SKM-1 (cell line): Measurements from ENCODE around the gene FER1L5.

ENCODE experiments used
- DNase-seq: peaks from one replicate; lab custom pipeline; 2025; ENCODE audit not compliant: unreplicated experiment; lab: John Stamatoyannopoulos, UW

The FER1L5 gene

DNA sequence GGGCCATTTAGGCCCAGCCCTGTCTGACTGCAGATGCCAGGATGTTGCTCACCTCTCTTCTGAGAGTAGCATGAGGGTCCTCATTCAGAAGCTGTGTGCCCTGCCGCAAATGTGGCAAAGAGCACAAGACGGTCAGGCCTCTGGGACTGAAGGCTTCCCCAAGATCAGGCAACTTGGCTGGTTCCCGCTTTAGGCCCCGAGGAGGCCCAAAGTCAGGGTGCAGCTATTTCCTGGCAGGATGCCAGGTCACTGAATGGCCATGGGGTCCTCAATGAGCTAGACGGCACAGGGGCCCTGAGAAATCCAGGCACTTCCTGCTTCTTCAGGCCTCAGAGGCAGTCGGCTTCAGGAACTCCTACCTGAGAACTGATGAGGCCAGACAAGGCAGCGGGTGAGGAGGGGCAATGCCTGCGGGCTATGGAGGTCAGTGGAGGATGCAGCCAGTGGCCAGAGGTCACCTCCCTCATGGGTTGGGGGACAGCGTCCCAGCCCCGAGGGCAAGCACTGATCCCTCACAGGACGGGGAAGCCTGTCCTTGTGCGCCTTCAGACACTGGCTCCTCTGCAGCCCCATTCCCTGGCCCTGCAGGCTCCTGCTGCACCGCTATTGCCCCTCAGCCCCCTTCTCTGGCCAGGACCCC, 52.4 kb downstream of the FER1L5 start:
- no peak for DNase-seq

DNA sequence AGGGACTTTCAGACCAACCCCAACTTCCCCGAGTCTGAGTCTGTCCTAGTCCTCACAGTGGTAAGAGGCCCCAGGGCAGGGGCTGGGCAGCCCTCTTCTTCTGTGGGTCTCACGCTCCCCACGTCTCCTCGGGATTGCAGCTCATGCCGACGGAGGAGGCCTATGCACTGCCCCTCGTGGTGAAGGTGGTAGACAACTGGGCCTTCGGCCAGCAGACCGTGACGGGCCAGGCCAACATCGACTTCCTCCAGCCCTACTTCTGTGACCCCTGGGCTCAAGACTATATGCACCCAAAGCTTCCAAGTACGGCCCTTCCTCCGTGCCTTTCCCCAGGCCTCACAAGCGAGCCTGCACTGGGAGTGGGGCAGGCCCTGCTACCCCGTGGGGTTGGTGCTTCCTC, 53.0 kb downstream of the FER1L5 start:
- DNase-seq = no peak

DNA sequence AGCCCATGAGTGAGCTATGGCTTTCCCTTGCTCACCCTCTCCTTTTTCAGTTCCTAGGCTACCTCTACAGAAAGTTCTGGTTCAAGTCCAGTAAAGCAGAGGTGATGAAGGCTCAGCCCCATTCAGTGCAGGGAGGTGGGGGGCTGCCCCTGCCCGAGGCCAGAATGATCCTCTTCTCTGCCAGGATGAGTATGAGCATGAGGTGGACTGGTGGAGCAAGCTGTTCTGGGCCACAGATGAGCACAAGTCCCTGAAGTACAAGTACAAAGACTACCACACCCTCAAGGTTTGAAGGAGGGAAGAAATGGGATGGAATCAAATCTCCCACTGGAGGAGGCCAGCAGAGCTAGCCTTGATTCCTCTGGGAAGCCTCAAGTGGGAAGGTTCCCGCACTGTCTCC, 54.9 kb downstream of the FER1L5 start:
- no peak for DNase-seq

DNA sequence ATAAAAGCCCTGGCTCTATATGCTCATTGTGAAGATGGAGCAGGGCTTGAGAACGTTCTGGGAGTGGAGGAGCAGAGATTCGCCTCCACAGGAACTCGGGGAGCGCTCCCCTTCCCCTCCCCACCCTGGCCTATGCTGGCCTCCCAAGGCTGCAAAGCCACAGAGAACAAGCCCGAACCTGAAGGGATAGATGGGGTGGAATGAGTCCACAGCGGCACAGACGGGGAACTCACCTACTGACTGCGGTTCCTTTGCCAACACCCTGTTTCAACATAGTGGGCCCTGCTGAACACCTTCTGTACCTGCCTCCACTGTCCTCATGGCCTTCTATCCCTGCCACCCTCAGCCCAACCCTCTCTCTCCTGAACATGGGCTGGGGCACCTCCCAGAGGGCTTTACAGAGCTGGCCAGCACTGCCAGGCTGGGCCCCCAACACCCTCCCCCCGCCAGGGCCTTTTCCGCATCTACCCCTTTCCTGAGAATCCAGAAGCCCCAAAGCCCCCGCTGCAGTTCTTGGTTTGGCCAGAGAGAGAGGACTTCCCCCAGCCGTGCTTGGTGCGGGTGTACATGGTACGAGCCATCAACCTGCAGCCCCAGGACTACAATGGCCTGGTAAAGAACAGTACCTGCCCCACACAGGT, 55.8 kb downstream of the FER1L5 start:
- DNase-seq = no peak

DNA sequence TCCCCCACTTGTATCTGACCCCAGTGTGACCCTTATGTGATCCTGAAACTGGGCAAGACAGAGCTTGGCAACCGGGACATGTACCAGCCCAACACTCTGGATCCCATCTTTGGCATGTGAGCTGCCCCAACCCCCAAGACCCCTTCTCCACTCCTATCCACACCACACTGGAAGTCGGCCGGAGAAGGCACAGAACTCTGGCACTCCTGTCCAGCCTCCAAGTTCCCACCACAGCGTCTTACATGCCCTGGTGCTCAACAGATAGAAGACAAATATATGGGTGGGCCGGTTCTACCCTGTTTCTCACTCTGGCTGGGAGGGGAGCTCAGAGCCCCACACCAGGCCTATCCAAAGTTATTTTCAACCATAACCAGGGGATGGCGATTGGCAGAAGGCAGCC, 56.5 kb downstream of the FER1L5 start:
- no peak for DNase-seq

DNA sequence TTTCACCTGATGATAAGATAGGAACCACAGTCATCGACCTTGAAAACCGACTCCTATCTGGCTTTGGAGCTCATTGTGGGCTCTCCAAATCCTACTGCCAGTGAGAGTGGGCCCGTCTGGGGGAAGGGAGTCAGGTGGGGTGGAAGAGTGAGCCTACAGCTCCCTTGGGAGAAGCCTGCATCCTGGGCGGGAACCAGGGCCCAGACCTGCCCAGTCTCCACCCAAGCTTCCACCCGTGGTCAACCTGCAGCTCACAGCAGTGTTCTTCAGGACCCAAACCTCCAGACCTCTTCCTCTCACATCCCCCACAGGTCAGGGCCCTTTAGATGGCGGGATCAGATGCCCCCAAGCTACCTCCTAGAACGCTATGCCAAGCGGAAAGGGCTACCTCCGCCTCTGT, 57.1 kb downstream of the FER1L5 start:
- DNase-seq = no peak

DNA sequence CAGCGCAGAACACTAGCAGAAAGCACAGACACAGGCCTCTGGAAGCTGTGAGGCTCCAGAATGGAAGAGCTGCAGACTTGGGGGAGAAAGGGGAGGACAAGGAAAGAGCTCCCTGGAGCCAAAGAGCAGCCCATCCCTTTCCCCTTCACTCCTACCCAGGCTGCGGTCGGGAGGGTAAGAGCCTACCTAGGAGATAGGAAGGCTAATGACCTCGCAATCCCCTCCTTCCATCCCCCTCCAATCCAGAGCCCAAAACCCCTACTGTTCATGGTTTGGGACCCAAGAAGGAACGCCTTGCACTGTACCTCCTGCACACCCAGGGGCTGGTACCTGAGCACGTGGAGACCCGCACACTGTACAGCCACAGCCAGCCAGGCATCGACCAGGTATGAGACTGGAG, 57.5 kb downstream of the FER1L5 start:
- DNase-seq = no peak

DNA sequence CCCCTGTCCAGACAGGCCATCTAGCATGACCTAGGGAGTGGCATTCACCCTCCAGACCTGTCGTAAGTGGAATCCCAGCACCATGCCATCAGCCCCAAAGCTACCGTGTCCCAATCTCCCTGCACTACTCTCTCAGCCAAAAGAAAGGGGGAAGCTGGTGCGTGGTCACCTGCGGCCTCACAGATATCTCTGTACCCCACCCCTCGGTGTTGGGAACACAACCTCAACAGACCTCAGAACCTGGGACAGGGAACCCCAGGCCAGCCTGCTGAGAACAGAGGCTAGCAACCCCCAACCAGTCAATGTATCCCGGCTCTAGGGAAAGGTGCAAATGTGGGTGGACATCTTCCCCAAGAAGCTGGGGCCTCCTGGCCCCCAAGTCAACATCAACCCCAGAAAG, 59.1 kb downstream of the FER1L5 start:
- DNase-seq = no peak

DNA sequence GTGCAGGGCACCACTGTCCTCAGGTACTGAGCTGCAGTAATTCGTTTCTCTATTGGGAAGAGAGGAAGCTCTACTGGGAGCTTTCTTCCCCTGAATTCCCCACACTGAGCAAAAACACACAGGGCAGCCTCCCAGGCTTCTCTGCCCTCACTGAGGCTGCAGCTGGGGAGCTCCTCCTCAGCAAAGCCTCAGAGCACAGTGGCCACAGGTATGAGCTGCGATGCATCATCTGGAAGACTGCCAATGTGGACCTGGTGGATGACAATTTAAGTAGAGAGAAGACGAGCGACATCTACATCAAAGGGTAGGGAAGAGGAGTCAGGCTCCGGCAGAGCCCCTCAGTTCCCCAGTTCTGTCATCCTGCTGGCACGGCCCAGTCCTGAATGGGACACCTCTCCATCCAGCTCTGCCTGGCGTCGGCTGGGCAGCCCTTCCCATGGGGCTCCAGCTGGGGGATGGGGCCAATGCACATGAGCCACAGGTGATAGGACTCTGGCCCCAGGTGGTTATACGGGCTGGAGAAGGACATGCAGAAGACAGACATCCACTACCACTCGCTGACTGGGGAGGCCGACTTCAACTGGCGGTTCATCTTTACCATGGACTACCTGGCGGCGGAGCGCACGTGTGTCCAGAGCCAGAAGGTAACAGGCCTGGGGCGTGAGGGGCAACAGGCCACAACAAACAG, 59.7 kb downstream of the FER1L5 start:
- DNase-seq = no peak

DNA sequence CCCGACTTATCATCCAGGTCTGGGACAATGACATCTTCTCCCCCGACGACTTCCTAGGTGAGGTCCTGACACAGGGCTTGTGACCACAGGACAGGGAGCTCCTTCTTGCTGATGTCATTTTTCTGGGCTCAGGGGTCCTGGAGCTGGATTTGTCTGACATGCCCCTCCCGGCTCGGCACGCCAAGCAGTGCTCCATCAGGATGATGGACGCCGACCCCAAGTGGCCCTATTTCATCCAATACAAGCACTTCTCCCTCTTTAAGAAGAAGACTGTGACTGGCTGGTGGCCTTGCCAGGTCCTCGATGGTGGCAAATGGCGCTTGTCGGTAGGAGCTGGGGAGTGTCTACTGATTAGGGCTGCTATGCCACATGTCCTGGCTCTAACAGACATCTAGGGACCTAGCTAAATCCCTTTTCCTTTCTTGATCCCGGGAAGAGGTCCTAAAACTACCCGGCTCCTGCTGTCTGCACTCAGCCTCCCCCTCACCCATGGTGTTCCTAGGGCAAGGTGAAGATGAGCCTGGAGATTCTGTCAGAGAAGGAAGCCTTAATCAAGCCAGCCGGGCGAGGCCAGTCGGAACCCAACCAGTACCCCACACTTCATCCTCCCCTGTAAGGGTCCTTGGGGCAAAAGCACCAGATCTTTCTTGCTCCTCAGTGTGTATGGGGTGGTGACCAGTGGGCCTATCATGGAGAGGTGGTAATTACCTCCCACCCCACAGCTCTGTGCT, 60.6 kb downstream of the FER1L5 start:
- DNase-seq = no peak

DNA sequence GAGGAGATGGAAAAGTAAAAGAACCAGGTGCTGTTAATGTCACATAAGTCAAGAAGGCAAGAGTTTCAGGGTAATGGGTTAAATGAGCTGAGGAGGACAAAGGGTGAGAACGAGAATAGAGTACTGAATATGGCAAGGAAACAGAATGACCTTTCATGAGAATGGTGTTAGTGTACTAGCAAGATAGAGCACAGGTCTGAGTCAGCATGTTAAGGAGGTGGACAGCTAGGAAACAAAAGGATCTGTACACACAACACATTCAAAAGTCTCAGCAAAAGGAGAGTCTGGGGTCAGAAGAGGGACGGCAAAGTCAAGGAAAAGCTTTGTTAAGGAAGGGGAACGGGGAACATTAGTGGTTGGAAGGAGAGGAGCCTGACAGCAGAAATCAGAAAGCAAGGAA, 68.4 kb downstream of the FER1L5 start:
- no peak for DNase-seq

DNA sequence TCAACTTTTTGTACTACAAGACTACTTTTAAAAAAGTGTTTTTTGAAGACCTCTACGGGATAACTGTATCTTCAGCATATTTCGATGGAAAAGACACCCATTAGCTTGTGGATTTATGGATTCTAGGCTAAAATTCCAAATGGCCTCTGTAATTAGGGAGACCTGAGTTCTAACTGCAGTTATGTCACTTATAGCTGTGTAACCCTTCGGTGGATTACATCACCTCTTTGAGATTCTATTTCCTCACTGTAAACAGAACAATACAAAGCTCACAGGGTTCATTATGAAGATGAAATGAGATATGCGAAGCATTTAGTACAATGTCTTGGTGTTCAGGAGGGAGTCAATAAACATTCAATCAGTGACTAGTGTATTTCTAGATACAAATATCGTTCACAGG, 73.1 kb downstream of the FER1L5 start:
- DNase-seq = no peak

DNA sequence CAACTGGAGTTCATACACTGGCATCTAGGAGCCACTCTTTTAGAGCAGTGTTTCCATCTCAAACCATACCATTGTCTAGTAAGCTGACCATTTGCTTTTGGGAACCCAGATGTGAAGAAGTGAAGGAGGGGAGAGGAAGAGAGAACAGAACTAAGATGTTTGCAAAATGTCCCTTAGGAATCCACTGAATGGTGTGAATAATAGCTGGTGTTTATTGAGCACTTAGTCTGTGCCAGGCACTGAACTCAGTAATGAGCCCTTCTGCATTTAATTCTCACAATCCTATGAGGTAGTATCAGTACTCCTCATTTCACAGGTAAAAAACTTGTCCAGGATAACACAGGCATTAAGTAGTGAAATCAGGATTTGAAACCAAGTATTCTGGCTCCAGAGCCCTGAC, 73.8 kb downstream of the FER1L5 start:
- DNase-seq = no peak

DNA sequence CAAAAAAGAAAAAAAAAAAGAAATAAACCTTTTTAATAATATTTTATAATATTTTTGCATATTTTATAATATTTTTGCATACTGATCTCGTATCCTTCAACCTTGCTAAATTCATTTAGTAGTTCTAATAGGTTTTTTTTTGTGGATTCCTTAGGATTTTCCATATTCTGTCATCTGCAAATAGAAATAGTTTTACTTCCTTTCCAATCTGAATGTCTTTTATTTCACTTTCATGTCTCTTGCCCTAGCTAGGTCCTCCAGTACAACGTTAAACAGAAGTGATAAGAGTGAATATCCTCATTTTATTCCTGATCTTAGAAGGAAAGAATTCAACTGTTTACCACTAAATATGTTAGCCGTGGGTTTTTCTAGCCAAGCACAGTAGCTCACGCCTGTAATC, 83.6 kb downstream of the FER1L5 start:
- no peak for DNase-seq

DNA sequence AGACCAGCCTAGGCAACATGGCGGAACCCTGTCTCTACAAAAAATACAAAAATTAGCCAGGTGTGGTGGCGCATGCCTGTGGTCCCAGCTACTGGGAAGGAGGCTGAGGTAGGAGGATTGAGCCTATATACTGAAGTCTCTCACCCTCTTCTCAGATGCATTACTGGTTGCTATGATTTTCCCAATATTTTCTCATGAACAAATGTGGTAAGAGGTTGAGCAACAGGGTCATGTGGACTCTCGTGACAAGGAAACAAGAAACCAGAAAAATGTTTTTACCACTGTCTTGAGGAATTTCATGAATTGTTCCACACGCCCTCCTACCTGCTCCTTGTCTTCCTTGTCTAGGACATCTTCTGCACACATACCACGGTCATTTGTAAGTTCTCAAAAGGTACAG, 84.9 kb downstream of the FER1L5 start:
- no peak for DNase-seq

DNA sequence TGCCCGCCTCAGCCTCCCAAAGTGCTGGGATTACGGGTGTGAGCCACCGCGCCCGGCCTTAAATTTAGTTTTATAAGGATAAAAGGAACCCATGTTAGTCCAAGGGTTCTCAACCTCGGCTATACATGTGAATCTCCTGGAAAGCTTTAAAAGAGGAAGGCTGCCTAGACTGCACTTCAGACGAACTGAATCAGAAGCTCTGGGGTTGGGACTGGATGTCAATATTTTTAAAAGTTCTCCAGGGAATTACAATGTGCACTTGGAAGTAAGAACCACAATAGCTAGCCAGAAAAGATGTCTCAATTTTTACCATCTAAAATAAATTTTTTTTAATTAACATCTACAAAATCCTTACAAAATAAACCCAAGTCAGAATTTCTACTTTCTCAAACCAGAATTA, 87.2 kb downstream of the FER1L5 start:
- no peak for DNase-seq

DNA sequence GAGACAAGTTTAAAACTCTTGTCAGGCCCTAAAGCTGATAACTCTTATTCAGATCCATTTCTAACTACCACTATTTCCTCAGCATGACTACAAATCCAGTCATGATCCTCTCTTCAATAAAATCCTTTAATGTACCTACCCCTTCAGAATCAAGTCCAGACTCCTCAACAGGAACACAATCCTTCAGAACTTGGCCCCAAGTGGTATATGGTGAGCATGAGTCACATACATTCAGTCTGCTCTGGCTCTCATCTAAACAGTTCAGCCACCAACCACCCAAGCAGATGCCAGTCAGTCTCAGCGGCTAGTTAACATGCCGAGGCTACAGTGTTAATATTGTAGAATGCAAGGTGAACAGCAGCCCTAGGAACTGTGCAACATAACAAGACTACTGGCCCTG, 87.6 kb downstream of the FER1L5 start:
- no peak for DNase-seq

DNA sequence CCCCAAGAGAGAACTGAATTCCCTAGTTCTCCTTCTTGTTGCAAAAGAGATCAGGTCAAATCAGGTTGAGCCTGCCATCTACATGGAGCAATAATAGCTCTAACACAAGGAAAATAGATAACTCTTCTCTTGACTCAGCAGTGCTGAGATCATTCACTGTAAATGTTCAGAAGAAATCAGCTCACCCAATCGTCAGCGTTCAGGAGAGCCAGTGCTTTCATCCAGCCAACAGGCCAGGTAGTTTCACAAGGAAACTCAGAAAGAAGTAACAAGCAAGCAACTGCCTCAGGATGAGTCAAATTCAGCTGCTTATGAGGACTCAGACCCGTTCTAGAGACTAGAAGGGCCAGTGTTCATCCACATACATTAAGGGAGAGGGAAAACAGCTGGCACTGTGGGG, 91.4 kb downstream of the FER1L5 start:
- no peak for DNase-seq

DNA sequence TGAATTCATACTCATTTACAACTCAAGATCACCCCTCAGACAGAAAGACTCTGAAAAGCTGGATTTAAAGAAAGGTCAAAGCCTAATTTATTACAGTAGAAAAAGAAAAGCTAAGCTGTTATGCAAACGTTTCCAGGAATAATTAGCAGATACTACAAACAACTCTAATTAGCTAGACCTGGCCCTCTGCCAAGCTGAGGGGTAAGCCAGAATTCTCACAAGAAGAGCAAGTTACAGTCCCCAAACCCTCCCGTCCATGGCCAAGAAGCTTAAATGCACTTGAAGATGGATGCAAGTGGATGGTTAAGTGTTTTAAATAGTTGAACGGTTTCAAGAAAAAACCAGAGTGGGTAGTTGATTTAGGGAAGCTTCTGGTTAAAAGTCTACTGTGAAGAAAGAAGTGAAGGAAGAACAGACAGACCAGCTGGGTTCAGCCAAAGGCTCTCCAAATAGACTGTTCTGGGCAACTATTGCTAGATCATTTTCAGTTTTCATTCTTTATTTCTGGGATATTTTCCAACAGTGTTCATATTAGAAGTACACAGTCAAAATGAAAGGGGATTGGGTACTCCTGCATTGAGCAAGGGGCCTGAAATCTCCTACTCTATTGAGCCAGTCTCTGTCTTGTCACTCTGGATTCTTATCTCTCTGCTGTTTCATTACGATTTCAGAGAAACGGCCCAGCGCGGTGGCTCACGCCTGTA, 92.5 kb downstream of the FER1L5 start:
- DNase-seq = no peak

DNA sequence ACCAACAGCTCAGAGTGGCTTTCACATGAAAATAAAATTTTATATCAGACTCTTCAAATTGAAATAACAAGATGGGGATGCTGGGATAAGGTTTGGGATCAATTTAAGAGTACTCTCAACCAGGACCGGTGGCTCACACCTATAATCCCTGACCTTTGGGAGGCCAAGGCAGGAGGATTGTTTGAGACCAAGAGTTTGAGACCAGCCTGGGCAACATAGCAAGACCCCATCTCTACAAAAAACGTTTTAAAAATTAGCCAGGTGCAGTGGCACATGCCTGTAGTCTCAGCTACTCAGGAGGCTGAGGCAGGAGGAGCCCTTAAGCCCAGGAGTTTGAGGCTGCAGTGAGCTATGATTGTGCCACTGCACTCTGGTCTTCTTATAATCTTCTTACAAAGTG, 94.7 kb downstream of the FER1L5 start:
- DNase-seq = no peak

DNA sequence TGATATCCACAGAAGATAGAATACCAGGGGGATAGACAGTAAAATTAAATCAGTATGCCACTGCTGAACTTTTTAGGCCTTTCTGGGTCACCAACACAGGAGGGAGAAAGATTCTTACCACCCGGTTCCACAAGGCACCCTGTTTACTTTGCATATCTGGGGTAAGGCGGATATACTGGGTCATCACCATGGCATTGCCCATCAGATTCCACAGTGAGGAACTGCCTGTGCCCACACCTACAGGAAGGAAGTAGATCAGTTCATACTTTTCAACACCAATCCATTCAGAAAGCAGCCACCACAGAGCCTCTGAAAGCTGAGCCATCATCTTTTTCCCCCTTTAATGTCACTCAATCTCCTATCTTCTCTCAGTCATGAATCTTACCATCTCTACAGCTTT, 95.3 kb downstream of the FER1L5 start:
- no peak for DNase-seq
